ENCODE results near the gene ACP7.
"Not testable (repeated sequence)": the region's sequence is repeated elsewhere in the genome, so short reads cannot be mapped to it uniquely, and the experiment has no call there.

ACP7 gene

GRCh38 chr19:39083983-39084731, at the start of gene ACP7:
Gene ACP7, plus strand, starts transcription at chr19:39084368. Its CDS starts 902 bp downstream, at chr19:39085270.
- no peak for DNase-seq

GRCh38 chr19:39036581-39036980, 47.6 kb upstream of the ACP7 start:
- no peak for DNase-seq

- DNase-seq, result no peak
These were observed 47.0 kb upstream of the ACP7 start for GRCh38 chr19:39037194-39037593.

DNA sequence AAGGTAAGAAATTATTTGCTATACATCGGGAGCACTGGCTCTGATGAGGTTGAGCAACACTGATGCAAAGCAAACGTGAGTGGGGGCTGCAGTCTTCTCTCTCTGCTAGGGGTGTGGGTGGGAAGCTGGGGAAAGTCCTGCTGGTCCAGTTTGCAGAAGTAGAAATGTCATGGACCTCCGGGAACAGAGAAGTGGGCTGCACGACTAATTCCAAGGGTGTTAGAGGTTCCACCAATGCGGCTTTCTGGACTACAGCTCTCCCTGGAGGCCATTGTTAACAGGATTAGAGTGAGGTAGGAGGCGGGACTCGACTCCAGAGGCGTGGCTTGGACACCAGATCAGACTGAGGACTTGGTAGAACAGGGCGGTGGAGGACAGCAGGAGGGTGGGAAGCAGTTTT, 46.1 kb upstream of the ACP7 start:
- DNase-seq, result no peak

DNA sequence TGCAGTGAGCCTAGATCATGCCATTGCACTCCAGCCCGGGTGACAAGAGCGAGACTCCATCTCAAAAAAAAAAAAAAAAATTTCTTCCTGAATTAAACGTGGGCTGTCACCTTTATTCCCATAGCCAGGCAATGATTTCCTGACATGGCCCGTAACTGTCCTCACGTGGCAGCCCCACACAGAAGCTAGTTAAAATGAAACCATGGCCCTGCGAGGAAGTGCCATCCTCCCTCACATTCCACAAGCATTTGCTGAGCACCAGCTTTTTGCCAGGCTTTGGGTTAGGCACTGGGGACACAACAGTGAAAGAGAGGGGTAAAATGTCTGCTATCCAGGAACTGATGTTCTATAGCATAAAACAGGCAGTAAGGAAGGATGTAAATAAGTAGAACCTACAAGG, 38.7 kb upstream of the ACP7 start:
- DNase-seq, result no peak

DNA sequence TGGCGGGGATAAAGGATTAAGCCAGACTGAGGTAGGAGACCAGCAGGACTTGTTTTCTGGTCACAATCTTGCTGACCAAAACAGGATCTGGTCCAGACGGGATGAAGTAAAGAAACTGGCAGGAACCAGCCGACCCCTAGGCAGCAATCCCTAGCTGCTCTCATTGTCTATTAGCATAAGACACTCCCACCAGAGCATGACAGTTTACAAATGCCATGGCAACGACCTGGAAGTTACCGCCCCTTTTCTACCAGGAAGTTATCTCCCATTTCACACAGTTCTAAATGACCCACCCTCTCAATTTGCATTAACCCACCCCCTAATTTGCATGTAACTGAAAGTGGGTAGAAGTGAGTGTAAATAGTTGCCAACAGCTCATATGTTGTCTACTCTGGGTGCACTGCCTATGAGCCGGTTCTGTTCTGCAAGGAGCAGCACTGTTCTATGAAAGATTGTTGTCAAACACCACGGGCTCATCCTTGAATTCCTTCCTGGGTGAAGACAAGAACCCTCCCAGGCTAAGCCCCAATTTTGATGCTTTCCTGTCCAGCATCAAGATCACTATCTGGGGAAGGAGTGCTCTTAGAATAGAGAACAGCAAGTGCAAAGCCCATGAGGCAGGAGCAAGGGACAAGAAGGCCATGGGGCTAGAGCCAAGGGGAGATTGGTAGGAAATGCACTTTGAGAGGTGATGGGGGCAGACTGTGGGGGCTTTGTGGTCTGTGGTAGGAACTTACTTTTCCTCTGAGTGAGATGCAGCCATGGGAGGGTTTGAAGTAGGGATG, 37.9 kb upstream of the ACP7 start:
- DNase-seq, result no peak

DNA sequence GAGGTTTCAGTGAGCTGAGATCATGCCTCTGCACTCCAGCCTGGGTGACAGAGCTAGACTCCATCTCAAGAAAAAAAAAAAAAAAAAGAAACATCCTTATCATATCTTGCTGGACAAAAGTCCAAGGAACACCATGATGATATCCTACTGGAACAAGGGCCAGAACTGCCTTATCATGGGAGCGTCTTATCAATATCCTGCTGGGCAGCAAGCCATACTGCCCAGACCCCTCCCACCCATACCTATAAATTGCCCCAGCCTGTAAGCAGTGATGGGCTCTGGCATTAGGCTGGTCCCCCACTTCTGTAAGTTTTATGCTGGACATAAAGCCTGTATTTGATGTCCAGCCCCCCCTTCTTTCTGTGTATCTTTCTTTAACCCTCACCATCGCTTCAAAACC, 37.1 kb upstream of the ACP7 start:
- no peak for DNase-seq

GRCh38 chr19:39052243-39052746, 31.9 kb upstream of the ACP7 start:
- no peak for DNase-seq

- no peak for DNase-seq
These were observed 31.3 kb upstream of the ACP7 start for GRCh38 chr19:39052846-39053245.

- DNase-seq, result no peak
These were observed 30.7 kb upstream of the ACP7 start for GRCh38 chr19:39053276-39054090.

DNA sequence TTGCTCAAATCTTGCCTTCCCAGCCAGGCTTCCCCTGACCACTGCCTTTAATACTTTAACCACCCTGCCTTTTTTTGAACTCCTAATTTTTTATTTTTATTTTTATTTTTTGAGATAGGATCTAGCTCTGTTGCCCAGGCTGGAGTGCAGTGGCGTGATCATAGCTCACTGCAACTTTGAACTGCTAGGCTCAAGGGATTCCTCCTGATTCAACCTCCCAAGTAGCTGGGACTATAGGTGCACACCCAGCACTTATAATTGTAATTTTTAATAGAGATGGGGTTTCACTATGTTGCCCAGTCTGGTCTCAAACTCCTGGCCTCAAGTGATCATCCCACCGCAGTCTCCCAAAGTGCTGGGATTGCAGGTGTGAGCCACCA, 30.1 kb upstream of the ACP7 start:
- no peak for DNase-seq

DNA sequence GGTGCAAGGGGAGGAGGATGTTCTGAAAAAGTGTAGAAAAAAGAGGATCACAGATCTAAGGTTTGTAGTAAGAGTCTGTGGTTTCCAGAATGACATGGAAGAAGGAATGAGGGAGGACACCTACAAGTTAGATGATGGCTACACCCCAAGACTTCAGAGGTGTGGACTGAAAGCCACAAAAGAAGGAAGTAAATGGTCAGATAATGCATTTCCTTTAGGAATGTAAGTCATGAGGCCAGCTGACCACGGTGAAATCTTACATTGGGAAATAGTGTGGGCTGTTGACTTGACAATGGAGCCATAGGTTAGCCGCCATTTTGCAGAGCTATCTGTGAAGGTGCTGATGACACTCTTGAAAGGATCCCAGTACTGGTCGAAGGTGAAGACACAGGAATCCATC, 26.6 kb upstream of the ACP7 start:
- no peak for DNase-seq

GRCh38 chr19:39059302-39059701, 24.9 kb upstream of the ACP7 start:
- DNase-seq, result no peak

GRCh38 chr19:39060171-39060570, 24.0 kb upstream of the ACP7 start:
- DNase-seq, result no peak

GRCh38 chr19:39064405-39064804, 19.8 kb upstream of the ACP7 start:
- no peak for DNase-seq

- DNase-seq, result no peak
These were observed 18.2 kb upstream of the ACP7 start for GRCh38 chr19:39065928-39066327.

- DNase-seq, result no peak
These were observed 17.1 kb upstream of the ACP7 start for GRCh38 chr19:39067104-39067503.

DNA sequence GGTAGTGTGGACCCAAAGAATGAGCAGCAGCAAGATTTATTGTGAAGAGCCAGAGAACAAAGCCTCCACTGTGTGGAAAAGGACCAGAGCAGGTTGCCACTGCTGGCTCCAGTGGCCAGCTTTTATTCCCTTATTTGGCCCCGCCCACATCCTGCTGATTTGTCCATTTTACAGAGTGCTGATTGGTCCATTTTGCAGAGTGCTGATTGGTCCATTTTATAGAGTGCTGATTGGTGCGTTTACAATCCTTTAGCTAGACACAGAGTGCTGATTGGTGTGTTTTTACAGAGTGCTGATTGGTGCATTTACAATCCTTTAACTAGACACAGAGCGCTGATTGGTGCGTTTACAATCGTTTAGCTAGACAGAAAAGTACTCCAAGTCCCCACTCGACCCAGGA, 15.9 kb upstream of the ACP7 start:
- not testable (repeated sequence) for DNase-seq

DNA sequence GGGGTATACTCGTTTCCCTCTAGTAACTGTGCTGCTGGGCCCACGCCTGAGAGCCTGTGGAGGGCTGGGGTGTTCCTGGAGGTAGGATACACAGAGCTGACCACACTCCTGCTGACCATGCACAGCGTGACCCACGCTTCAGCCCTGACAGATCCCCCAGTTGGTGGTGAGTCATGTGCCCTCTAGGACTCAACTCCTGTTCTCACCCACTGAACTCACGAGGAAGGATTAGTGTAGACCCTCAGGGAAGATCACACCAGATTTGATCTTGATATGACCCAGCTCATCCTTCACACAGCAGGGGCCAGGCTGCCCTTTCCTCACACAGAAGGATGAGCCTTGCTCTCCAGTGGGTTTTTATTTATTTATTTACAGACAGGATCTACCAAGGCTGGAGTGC, 13.3 kb upstream of the ACP7 start:
- no peak for DNase-seq

DNA sequence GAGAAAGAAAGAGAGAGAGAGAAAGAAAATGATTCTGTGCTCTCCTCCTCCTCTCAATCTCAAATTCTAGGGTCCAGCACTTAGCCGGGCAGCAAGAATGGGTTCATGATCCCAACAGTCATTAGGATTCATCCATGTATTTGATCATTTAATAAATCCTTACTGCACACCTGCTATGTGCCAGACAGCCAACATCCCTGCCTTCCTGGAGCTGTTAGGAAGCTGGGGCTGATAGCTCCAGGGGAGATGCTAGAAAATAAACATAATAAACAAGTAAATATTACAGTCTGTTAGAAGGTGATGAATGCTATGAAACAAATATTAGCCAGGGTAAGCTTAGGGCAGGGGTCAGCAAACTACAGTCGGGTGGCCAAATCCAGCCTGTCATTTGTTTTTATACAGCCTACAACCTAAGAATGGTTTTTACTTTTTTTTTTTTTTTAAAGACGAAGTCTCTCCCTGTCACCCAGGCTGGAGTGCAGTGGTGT, 9.9 kb upstream of the ACP7 start:
- DNase-seq, result no peak

GRCh38 chr19:39074942-39075341, 9.2 kb upstream of the ACP7 start:
- DNase-seq, result no peak

DNA sequence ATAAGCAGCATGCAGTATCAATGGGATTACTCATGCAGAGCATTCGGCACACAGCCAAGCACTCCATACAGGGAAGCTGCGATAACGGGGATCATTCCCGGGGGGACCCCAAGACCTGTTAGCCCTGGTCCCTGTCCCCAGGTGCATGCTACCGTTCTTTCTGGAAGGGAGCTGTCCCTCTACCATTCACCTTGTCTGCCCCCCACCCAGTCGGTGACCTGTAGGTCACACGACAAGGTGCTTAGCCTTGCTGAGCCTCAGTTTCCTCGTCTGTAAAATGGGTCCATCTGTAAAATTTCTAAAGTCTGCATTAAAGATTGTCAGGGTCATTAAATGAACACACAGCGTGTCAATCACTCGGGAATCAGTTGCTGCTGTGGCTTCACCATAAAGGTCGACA, 6.8 kb upstream of the ACP7 start:
- DNase-seq, result no peak
